ENCODE measurements around the gene FAP. TPM values are rescaled to one million over a fixed set of nuclear protein-coding genes. Genes with fewer than 3 reads are reported as not detected.

Gene FAP
- polyA plus RNA-seq, 2 donors = 0.95 to 1.7 TPM

- no peaks in the 10 kb centered on the region for H3K36me3 ChIP-seq (ENCODE audit: control insufficient read depth in 2 of 2, insufficient read depth in 2 of 2, low read length in 1 of 2)
- H3K4me1 ChIP-seq (ENCODE audit: control insufficient read depth in 2 of 2, insufficient read depth in 2 of 2, low read length in 1 of 2) = no peaks in the 10 kb centered on the region
- H3K27ac ChIP-seq (ENCODE audit: low read depth in 2 of 2, low read length in 1 of 2) = no peak overlapping the region
- H3K9me3 ChIP-seq (ENCODE audit: control insufficient read depth in 2 of 2, insufficient read depth in 1 of 2, low read depth in 1 of 2, low read length in 1 of 2) = no peaks in the 10 kb centered on the region
- H3K4me3 ChIP-seq (ENCODE audit: low read depth in 1 of 2, low read length in 2 of 2) = no peak overlapping the region
- no peaks in the 10 kb centered on the region for H3K27me3 ChIP-seq (ENCODE audit: control insufficient read depth in 1 of 2, insufficient read depth in 2 of 2, low read length in 2 of 2)
These were observed 41.0 kb downstream of the FAP start for GRCh38 chr2:162202203-162202602.

GRCh38 chr2:162200636-162201035, 42.6 kb downstream of the FAP start:
- H3K27me3 ChIP-seq (ENCODE audit: control insufficient read depth in 1 of 2, insufficient read depth in 2 of 2, low read length in 2 of 2) = no peaks in the 10 kb centered on the region
- no peak overlapping the region for H3K4me3 ChIP-seq (ENCODE audit: low read depth in 1 of 2, low read length in 2 of 2)
- 72 to 74% methylated on average over 1 of the region's 1 CpG for WGBS, 2 donors
- no peaks in the 10 kb centered on the region for H3K9me3 ChIP-seq (ENCODE audit: control insufficient read depth in 2 of 2, insufficient read depth in 1 of 2, low read depth in 1 of 2, low read length in 1 of 2)
- H3K27ac ChIP-seq (ENCODE audit: low read depth in 2 of 2, low read length in 1 of 2) = no peak overlapping the region
- H3K4me1 ChIP-seq (ENCODE audit: control insufficient read depth in 2 of 2, insufficient read depth in 2 of 2, low read length in 1 of 2) = no peaks in the 10 kb centered on the region
- no peaks in the 10 kb centered on the region for H3K36me3 ChIP-seq (ENCODE audit: control insufficient read depth in 2 of 2, insufficient read depth in 2 of 2, low read length in 1 of 2)

- Histone ChIP-seq H3K4me1 (ENCODE audit: control insufficient read depth in 2 of 2, insufficient read depth in 2 of 2, low read length in 1 of 2) (no peaks in the 10 kb centered on the region), H3K27me3 (ENCODE audit: control insufficient read depth in 1 of 2, insufficient read depth in 2 of 2, low read length in 2 of 2) (no peaks in the 10 kb centered on the region), H3K4me3 (ENCODE audit: low read depth in 1 of 2, low read length in 2 of 2) (no peak overlapping the region), H3K9me3 (ENCODE audit: control insufficient read depth in 2 of 2, insufficient read depth in 1 of 2, low read depth in 1 of 2, low read length in 1 of 2) (no peaks in the 10 kb centered on the region), H3K36me3 (ENCODE audit: control insufficient read depth in 2 of 2, insufficient read depth in 2 of 2, low read length in 1 of 2) (no peaks in the 10 kb centered on the region), H3K27ac (ENCODE audit: low read depth in 2 of 2, low read length in 1 of 2) (no peak overlapping the region)
- WGBS, 2 donors = 41 to 57% methylated on average over 1 of the region's 1 CpG
These were observed 43.3 kb downstream of the FAP start for GRCh38 chr2:162199913-162200312.

GRCh38 chr2:162198239-162198638, 45.0 kb downstream of the FAP start:
- Histone ChIP-seq H3K36me3 (ENCODE audit: control insufficient read depth in 2 of 2, insufficient read depth in 2 of 2, low read length in 1 of 2) (no peaks in the 10 kb centered on the region), H3K9me3 (ENCODE audit: control insufficient read depth in 2 of 2, insufficient read depth in 1 of 2, low read depth in 1 of 2, low read length in 1 of 2) (no peaks in the 10 kb centered on the region), H3K4me1 (ENCODE audit: control insufficient read depth in 2 of 2, insufficient read depth in 2 of 2, low read length in 1 of 2) (no peaks in the 10 kb centered on the region), H3K27ac (ENCODE audit: low read depth in 2 of 2, low read length in 1 of 2) (no peak overlapping the region), H3K27me3 (ENCODE audit: control insufficient read depth in 1 of 2, insufficient read depth in 2 of 2, low read length in 2 of 2) (no peaks in the 10 kb centered on the region), H3K4me3 (ENCODE audit: low read depth in 1 of 2, low read length in 2 of 2) (no peak overlapping the region)
- 87% methylated on average over 9 of the region's 9 CpGs for WGBS, 2 donors

- no peaks in the 10 kb centered on the region for H3K36me3 ChIP-seq (ENCODE audit: control insufficient read depth in 2 of 2, insufficient read depth in 2 of 2, low read length in 1 of 2)
- no peaks in the 10 kb centered on the region for H3K4me1 ChIP-seq (ENCODE audit: control insufficient read depth in 2 of 2, insufficient read depth in 2 of 2, low read length in 1 of 2)
- no peak overlapping the region for H3K27ac ChIP-seq (ENCODE audit: low read depth in 2 of 2, low read length in 1 of 2)
- 73 to 82% methylated on average over 2 of the region's 2 CpGs for WGBS, 2 donors
- no peaks in the 10 kb centered on the region for H3K27me3 ChIP-seq (ENCODE audit: control insufficient read depth in 1 of 2, insufficient read depth in 2 of 2, low read length in 2 of 2)
- H3K9me3 ChIP-seq (ENCODE audit: control insufficient read depth in 2 of 2, insufficient read depth in 1 of 2, low read depth in 1 of 2, low read length in 1 of 2) = no peaks in the 10 kb centered on the region
- no peak overlapping the region for H3K4me3 ChIP-seq (ENCODE audit: low read depth in 1 of 2, low read length in 2 of 2)
These were observed 46.0 kb downstream of the FAP start for GRCh38 chr2:162197069-162197825.

- H3K27ac ChIP-seq (ENCODE audit: low read depth in 2 of 2, low read length in 1 of 2) = no peak overlapping the region
- H3K36me3 ChIP-seq (ENCODE audit: control insufficient read depth in 2 of 2, insufficient read depth in 2 of 2, low read length in 1 of 2) = no peaks in the 10 kb centered on the region
- no peaks in the 10 kb centered on the region for H3K4me1 ChIP-seq (ENCODE audit: control insufficient read depth in 2 of 2, insufficient read depth in 2 of 2, low read length in 1 of 2)
- H3K27me3 ChIP-seq (ENCODE audit: control insufficient read depth in 1 of 2, insufficient read depth in 2 of 2, low read length in 2 of 2) = no peaks in the 10 kb centered on the region
- 84% methylated on average over 7 of the region's 7 CpGs for WGBS, 2 donors
- H3K4me3 ChIP-seq (ENCODE audit: low read depth in 1 of 2, low read length in 2 of 2) = no peak overlapping the region
- H3K9me3 ChIP-seq (ENCODE audit: control insufficient read depth in 2 of 2, insufficient read depth in 1 of 2, low read depth in 1 of 2, low read length in 1 of 2) = no peaks in the 10 kb centered on the region
These were observed 46.6 kb downstream of the FAP start for GRCh38 chr2:162196638-162197037.

- H3K27me3 ChIP-seq (ENCODE audit: control insufficient read depth in 1 of 2, insufficient read depth in 2 of 2, low read length in 2 of 2) = no peaks in the 10 kb centered on the region
- no peaks in the 10 kb centered on the region for H3K4me1 ChIP-seq (ENCODE audit: control insufficient read depth in 2 of 2, insufficient read depth in 2 of 2, low read length in 1 of 2)
- no peaks in the 10 kb centered on the region for H3K36me3 ChIP-seq (ENCODE audit: control insufficient read depth in 2 of 2, insufficient read depth in 2 of 2, low read length in 1 of 2)
- H3K9me3 ChIP-seq (ENCODE audit: control insufficient read depth in 2 of 2, insufficient read depth in 1 of 2, low read depth in 1 of 2, low read length in 1 of 2) = no peaks in the 10 kb centered on the region
- no peak overlapping the region for H3K27ac ChIP-seq (ENCODE audit: low read depth in 2 of 2, low read length in 1 of 2)
- WGBS, 2 donors = 74 to 76% methylated on average over 3 of the region's 3 CpGs
- no peak overlapping the region for H3K4me3 ChIP-seq (ENCODE audit: low read depth in 1 of 2, low read length in 2 of 2)
These were observed 54.8 kb downstream of the FAP start for GRCh38 chr2:162188451-162188850.

- Histone ChIP-seq H3K36me3 (ENCODE audit: control insufficient read depth in 2 of 2, insufficient read depth in 2 of 2, low read length in 1 of 2) (no peaks in the 10 kb centered on the region), H3K27ac (ENCODE audit: low read depth in 2 of 2, low read length in 1 of 2) (no peak overlapping the region), H3K4me3 (ENCODE audit: low read depth in 1 of 2, low read length in 2 of 2) (no peak overlapping the region), H3K27me3 (ENCODE audit: control insufficient read depth in 1 of 2, insufficient read depth in 2 of 2, low read length in 2 of 2) (no peaks in the 10 kb centered on the region), H3K4me1 (ENCODE audit: control insufficient read depth in 2 of 2, insufficient read depth in 2 of 2, low read length in 1 of 2) (no peaks in the 10 kb centered on the region), H3K9me3 (ENCODE audit: control insufficient read depth in 2 of 2, insufficient read depth in 1 of 2, low read depth in 1 of 2, low read length in 1 of 2) (no peaks in the 10 kb centered on the region)
- 67 to 80% methylated on average over 5 of the region's 5 CpGs for WGBS, 2 donors
These were observed 57.6 kb downstream of the FAP start for GRCh38 chr2:162185541-162186232.

GRCh38 chr2:162184821-162185450, 58.3 kb downstream of the FAP start:
- Histone ChIP-seq H3K36me3 (ENCODE audit: control insufficient read depth in 2 of 2, insufficient read depth in 2 of 2, low read length in 1 of 2) (no peaks in the 10 kb centered on the region), H3K4me3 (ENCODE audit: low read depth in 1 of 2, low read length in 2 of 2) (no peak overlapping the region), H3K27ac (ENCODE audit: low read depth in 2 of 2, low read length in 1 of 2) (no peak overlapping the region), H3K27me3 (ENCODE audit: control insufficient read depth in 1 of 2, insufficient read depth in 2 of 2, low read length in 2 of 2) (no peaks in the 10 kb centered on the region), H3K9me3 (ENCODE audit: control insufficient read depth in 2 of 2, insufficient read depth in 1 of 2, low read depth in 1 of 2, low read length in 1 of 2) (no peaks in the 10 kb centered on the region), H3K4me1 (ENCODE audit: control insufficient read depth in 2 of 2, insufficient read depth in 2 of 2, low read length in 1 of 2) (no peaks in the 10 kb centered on the region)
- WGBS, 2 donors = 30 to 40% methylated on average over 2 of the region's 2 CpGs

Measured in esophagus (tissue), 2 donors.